Duodenal mucosa (tissue), 2 donors: ENCODE results near the gene PRH2.

Experiments used
- H3K27ac ChIP-seq: one replicate; pipeline ENCODE4 v1.7.0; 2013; ENCODE audit warnings: low read depth, low read length
- H3K27me3 ChIP-seq, 2 donors: one replicate each; pipeline ENCODE4 v1.7.0; 2013; ENCODE audit warnings: low read length in 2 of 2, control low read depth in 1 of 2; ENCODE audit not compliant: insufficient read depth in 2 of 2, control insufficient read depth in 1 of 2
- H3K36me3 ChIP-seq, 2 donors: one replicate each; pipeline ENCODE4 v1.7.0; 2013; ENCODE audit warnings: low read length in 2 of 2, control low read depth in 1 of 2; ENCODE audit not compliant: insufficient read depth in 2 of 2, control insufficient read depth in 1 of 2
- H3K4me1 ChIP-seq, 2 donors: one replicate each; pipeline ENCODE4 v1.7.0; 2013; ENCODE audit warnings: low read length in 2 of 2, control low read depth in 1 of 2; ENCODE audit not compliant: insufficient read depth in 2 of 2, control insufficient read depth in 1 of 2
- H3K4me3 ChIP-seq, 2 donors: one replicate each; pipeline ENCODE4 v1.7.0; 2013; ENCODE audit warnings: low read length in 2 of 2, low read depth in 1 of 2
- H3K9ac ChIP-seq, 2 donors: one replicate each; pipeline ENCODE4 v1.7.0; 2013; ENCODE audit warnings: low read length in 2 of 2, low read depth in 1 of 2
- H3K9me3 ChIP-seq, 2 donors: one replicate each; pipeline ENCODE4 v1.7.0; 2013; ENCODE audit warnings: low read length in 2 of 2, control low read depth in 1 of 2; ENCODE audit not compliant: control insufficient read depth in 1 of 2

Gene PRH2

GRCh38 chr12:10910380-10910779, 18.7 kb upstream of the PRH2 start:
- Histone ChIP-seq H3K4me3 (no peak overlapping the region), H3K36me3 (no peaks in the 10 kb centered on the region), H3K27ac (no peak overlapping the region), H3K9me3 (no peaks in the 10 kb centered on the region), H3K9ac (no peak overlapping the region), H3K27me3 (no peaks in the 10 kb centered on the region), H3K4me1 (no peaks in the 10 kb centered on the region)

GRCh38 chr12:10919809-10920208, 9.2 kb upstream of the PRH2 start:
- H3K4me1 ChIP-seq: no peaks in the 10 kb centered on the region

GRCh38 chr12:10926269-10926668, 2.8 kb upstream of the PRH2 start:
- H3K27ac ChIP-seq: no peak overlapping the region
- H3K4me3 ChIP-seq: no peak overlapping the region
- no peak overlapping the region for H3K9ac ChIP-seq

More at GRCh38 chr12:10919809-10920208, 9.2 kb upstream of the PRH2 start:
- Histone ChIP-seq H3K27me3 (no peaks in the 10 kb centered on the region), H3K27ac (no peak overlapping the region), H3K9me3 (no peaks in the 10 kb centered on the region), H3K36me3 (no peaks in the 10 kb centered on the region), H3K4me3 (no peak overlapping the region), H3K9ac (no peak overlapping the region)

GRCh38 chr12:10936506-10936905, 7.5 kb downstream of the PRH2 start:
- Histone ChIP-seq H3K9me3 (no peaks in the 10 kb centered on the region), H3K9ac (no peak overlapping the region), H3K36me3 (no peaks in the 10 kb centered on the region), H3K4me3 (no peak overlapping the region), H3K27ac (no peak overlapping the region), H3K27me3 (no peaks in the 10 kb centered on the region), H3K4me1 (no peaks in the 10 kb centered on the region)

More at GRCh38 chr12:10926269-10926668, 2.8 kb upstream of the PRH2 start:
- Histone ChIP-seq H3K9me3 (no peaks in the 10 kb centered on the region), H3K27me3 (no peaks in the 10 kb centered on the region), H3K36me3 (no peaks in the 10 kb centered on the region), H3K4me1 (no peaks in the 10 kb centered on the region)

- H3K9me3 ChIP-seq: no peaks in the 10 kb centered on the region
- H3K36me3 ChIP-seq: no peaks in the 10 kb centered on the region
Measured at GRCh38 chr12:10939163-10939562, 10.1 kb downstream of the PRH2 start, which contains the start of gene TAS2R14. TSS of gene TAS2R14 (minus strand) at chr12:10939263. CDS start at chr12:10939207, 56 bp downstream.

GRCh38 chr12:10940389-10940788, 11.4 kb downstream of the PRH2 start:
- Histone ChIP-seq H3K27me3 (no peaks in the 10 kb centered on the region), H3K9me3 (no peaks in the 10 kb centered on the region), H3K4me3 (no peak overlapping the region), H3K36me3 (no peaks in the 10 kb centered on the region), H3K27ac (no peak overlapping the region), H3K4me1 (no peaks in the 10 kb centered on the region), H3K9ac (no peak overlapping the region)

More at GRCh38 chr12:10939163-10939562, 10.1 kb downstream of the PRH2 start, which contains the start of gene TAS2R14:
- Histone ChIP-seq H3K4me3 (no peak within 1 kb of the TSS), H3K27me3 (no peaks in the 10 kb centered on the region), H3K9ac (no peak within 1 kb of the TSS), H3K27ac (no peak within 1 kb of the TSS), H3K4me1 (no peaks in the 10 kb centered on the region)

- Histone ChIP-seq H3K4me3 (no peak overlapping the region), H3K27ac (no peak overlapping the region), H3K9me3 (no peaks in the 10 kb centered on the region), H3K36me3 (no peaks in the 10 kb centered on the region), H3K27me3 (no peaks in the 10 kb centered on the region), H3K9ac (no peak overlapping the region), H3K4me1 (no peaks in the 10 kb centered on the region)
Measured at GRCh38 chr12:10941369-10941768, 12.3 kb downstream of the PRH2 start.

GRCh38 chr12:10941916-10942607, 13.0 kb downstream of the PRH2 start:
- H3K9ac ChIP-seq: no peak overlapping the region

GRCh38 chr12:10943167-10943566, 14.1 kb downstream of the PRH2 start:
- Histone ChIP-seq H3K9me3 (peaks cover 0 to 4% of the 10 kb centered on the region in 2 donors), H3K4me3 (no peak overlapping the region), H3K36me3 (no peaks in the 10 kb centered on the region), H3K27me3 (no peaks in the 10 kb centered on the region), H3K27ac (no peak overlapping the region), H3K9ac (no peak overlapping the region), H3K4me1 (no peaks in the 10 kb centered on the region)

More at GRCh38 chr12:10941916-10942607, 13.0 kb downstream of the PRH2 start:
- Histone ChIP-seq H3K36me3 (no peaks in the 10 kb centered on the region), H3K27me3 (no peaks in the 10 kb centered on the region), H3K9me3 (no peaks in the 10 kb centered on the region), H3K4me1 (no peaks in the 10 kb centered on the region), H3K4me3 (no peak overlapping the region), H3K27ac (no peak overlapping the region)

- Histone ChIP-seq H3K9ac (no peak overlapping the region), H3K4me1 (no peaks in the 10 kb centered on the region), H3K27ac (no peak overlapping the region), H3K4me3 (no peak overlapping the region), H3K27me3 (no peaks in the 10 kb centered on the region), H3K9me3 (peaks cover 0 to under 1% of the 10 kb centered on the region in 2 donors), H3K36me3 (no peaks in the 10 kb centered on the region)
Measured at GRCh38 chr12:10952645-10953044, 23.6 kb downstream of the PRH2 start.
